Loucy (cell line): ENCODE data around the gene PSMA1.
A peak's percentile ranks its signal among the peaks of the same experiment; 100 is the strongest.

ENCODE experiments used
- H2AFZ ChIP-seq: fragments of 200-600 bp; sonication (generic); 2 replicates; pipeline ENCODE4 v1.6.0; 2016; ENCODE audit warnings: antibody characterized with exemption, mild to moderate bottlenecking, low read length, moderate library complexity
- H3F3A ChIP-seq: fragments of 200-600 bp; 2 replicates; pipeline ENCODE4 v1.6.0; 2016; ENCODE audit warnings: antibody characterized with exemption, low read depth, mild to moderate bottlenecking
- H3K27me3 ChIP-seq: fragments of 200-600 bp; sonication (generic); 2 replicates; pipeline ENCODE4 v1.6.1; 2014; ENCODE audit warnings: low read length, mild to moderate bottlenecking; ENCODE audit not compliant: insufficient read depth, poor library complexity, severe bottlenecking
- H3K36me3 ChIP-seq: fragments of 200-600 bp; sonication (generic); 2 replicates; pipeline ENCODE4 v1.6.1; 2016; ENCODE audit warnings: low read length; ENCODE audit not compliant: insufficient read depth
- H3K4me1 ChIP-seq: fragments of 200-600 bp; sonication (generic); 2 replicates; pipeline ENCODE4 v1.5.1; 2014; ENCODE audit warnings: low read length, mild to moderate bottlenecking; ENCODE audit not compliant: insufficient read depth, poor library complexity, severe bottlenecking
- H3K4me2 ChIP-seq: fragments of 200-600 bp; sonication (generic); 2 replicates; pipeline ENCODE4 v1.6.0; 2014; ENCODE audit warnings: antibody characterized with exemption, low read length, low read depth, mild to moderate bottlenecking; ENCODE audit not compliant: poor library complexity, severe bottlenecking
- H3K4me3 ChIP-seq: fragments of 200-600 bp; sonication (generic); 2 replicates; pipeline ENCODE4 v1.5.1; 2014; ENCODE audit warnings: low read length, mild to moderate bottlenecking, mixed read lengths; ENCODE audit not compliant: poor library complexity, severe bottlenecking
- H3K79me2 ChIP-seq: fragments of 200-600 bp; sonication (generic); 2 replicates; pipeline ENCODE4 v1.6.1; 2014; ENCODE audit warnings: low read length; ENCODE audit not compliant: insufficient read depth
- H3K9ac ChIP-seq: fragments of 200-600 bp; sonication (generic); 2 replicates; pipeline ENCODE4 v1.6.0; 2014; ENCODE audit warnings: mild to moderate bottlenecking, low read depth, low read length, moderate library complexity; ENCODE audit not compliant: poor library complexity, severe bottlenecking
- H3K9me2 ChIP-seq: fragments of 200-600 bp; sonication (generic); replicated peaks from 2 replicates; pipeline ENCODE4 v1.6.1; 2016; ENCODE audit warnings: low read depth, low read length, mixed read lengths
- H3K9me3 ChIP-seq: fragments of 200-600 bp; sonication (generic); 2 replicates; pipeline ENCODE4 v1.6.1; 2014; ENCODE audit warnings: mild to moderate bottlenecking, antibody characterized with exemption, low read length, low read depth; ENCODE audit not compliant: insufficient read depth
- H4K20me1 ChIP-seq: fragments of 200-600 bp; sonication (generic); 2 replicates; pipeline ENCODE4 v1.6.0; 2014; ENCODE audit warnings: antibody characterized with exemption, low read length, mild to moderate bottlenecking; ENCODE audit not compliant: insufficient read depth, poor library complexity, severe bottlenecking
- EZH2phosphoT487 ChIP-seq: fragments of 200-600 bp; IDR thresholded peaks from 2 replicates; pipeline ENCODE4 v1.6.1; 2018; ENCODE audit warnings: antibody characterized with exemption, mild to moderate bottlenecking, moderate library complexity, borderline replicate concordance
- TF ChIP-seq, protein P1 (sequence below): fragments of 200-600 bp; sonication (generic); conservative IDR thresholded peaks from 2 replicates; pipeline ENCODE4 v1.5.1; 2014; ENCODE audit warnings: mild to moderate bottlenecking, antibody characterized with exemption, low read length

PSMA1 gene

DNA sequence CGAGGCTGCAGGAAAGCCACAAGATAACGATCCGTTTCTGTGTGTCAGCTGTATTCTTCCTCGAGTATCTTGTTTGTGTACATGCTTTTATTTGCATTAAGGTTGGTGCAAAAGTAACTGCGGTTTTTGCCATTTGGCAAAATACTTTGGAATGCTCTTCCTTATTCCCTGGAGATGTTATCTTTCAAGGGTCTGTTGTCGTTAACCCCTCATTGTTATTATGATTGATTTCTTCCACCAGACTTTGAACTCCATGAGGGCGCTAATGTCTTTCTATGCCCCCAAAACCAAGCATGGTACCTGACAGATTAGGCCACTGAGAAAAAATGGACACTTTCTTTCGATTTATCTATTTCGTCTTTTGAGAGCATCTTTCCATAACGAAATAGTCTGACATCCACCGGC is 563 bp upstream of the PSMA1 start:
- H2AFZ ChIP-seq, result peak overlapping the region; percentile 79
- H3F3A ChIP-seq, result no peaks in the 10 kb centered on the region
- peaks cover 24% of the 10 kb centered on the region for H3K4me1 ChIP-seq
- peak overlapping the region; percentile 93 for H3K9ac ChIP-seq
- peak overlapping the region; percentile 97 for H3K4me3 ChIP-seq
- H3K9me2 ChIP-seq, result no peaks in the 10 kb centered on the region
- peak overlapping the region; percentile 54 for H3K4me2 ChIP-seq
- peaks cover 14% of the 10 kb centered on the region for H3K36me3 ChIP-seq
- peaks cover 51% of the 10 kb centered on the region for H3K79me2 ChIP-seq
- no peaks in the 10 kb centered on the region for H3K27me3 ChIP-seq
- no peak for TF ChIP-seq EZH2phosphoT487
- TF ChIP-seq, protein P1, sequence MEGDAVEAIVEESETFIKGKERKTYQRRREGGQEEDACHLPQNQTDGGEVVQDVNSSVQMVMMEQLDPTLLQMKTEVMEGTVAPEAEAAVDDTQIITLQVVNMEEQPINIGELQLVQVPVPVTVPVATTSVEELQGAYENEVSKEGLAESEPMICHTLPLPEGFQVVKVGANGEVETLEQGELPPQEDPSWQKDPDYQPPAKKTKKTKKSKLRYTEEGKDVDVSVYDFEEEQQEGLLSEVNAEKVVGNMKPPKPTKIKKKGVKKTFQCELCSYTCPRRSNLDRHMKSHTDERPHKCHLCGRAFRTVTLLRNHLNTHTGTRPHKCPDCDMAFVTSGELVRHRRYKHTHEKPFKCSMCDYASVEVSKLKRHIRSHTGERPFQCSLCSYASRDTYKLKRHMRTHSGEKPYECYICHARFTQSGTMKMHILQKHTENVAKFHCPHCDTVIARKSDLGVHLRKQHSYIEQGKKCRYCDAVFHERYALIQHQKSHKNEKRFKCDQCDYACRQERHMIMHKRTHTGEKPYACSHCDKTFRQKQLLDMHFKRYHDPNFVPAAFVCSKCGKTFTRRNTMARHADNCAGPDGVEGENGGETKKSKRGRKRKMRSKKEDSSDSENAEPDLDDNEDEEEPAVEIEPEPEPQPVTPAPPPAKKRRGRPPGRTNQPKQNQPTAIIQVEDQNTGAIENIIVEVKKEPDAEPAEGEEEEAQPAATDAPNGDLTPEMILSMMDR, result no peak
- H4K20me1 ChIP-seq, result peaks cover 34% of the 10 kb centered on the region
- H3K9me3 ChIP-seq, result no peaks in the 10 kb centered on the region

DNA sequence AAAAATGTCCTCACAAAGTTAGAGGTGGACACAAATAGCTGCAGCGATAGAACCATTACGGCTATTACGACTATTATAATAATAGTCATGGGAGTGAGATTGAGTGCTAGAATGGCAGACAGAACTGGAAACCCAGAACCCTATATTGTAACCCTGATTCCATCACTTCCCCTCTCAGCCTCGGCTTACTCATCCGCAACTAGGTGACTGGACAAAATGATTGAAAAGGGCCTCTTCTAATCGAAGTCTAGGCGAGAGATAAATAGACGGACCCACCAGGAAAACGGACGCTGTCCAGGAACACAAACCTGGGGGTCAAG is 629 bp downstream of the PSMA1 start:
- no peaks in the 10 kb centered on the region for H3F3A ChIP-seq
- H3K27me3 ChIP-seq, result no peaks in the 10 kb centered on the region
- peak overlapping the region; percentile 97 for H3K4me3 ChIP-seq
- no peaks in the 10 kb centered on the region for H3K9me3 ChIP-seq
- H3K4me1 ChIP-seq, result peaks cover 24% of the 10 kb centered on the region
- H4K20me1 ChIP-seq, result peaks cover 34% of the 10 kb centered on the region
- TF ChIP-seq EZH2phosphoT487, result no peak
- TF ChIP-seq, protein P1, result no peak
- peak overlapping the region; percentile 99 for H3K4me2 ChIP-seq
- peak overlapping the region; percentile 93 for H3K9ac ChIP-seq
- peaks cover 58% of the 10 kb centered on the region for H3K79me2 ChIP-seq
- H2AFZ ChIP-seq, result peak overlapping the region; percentile 65
- peaks cover 24% of the 10 kb centered on the region for H3K36me3 ChIP-seq
- H3K9me2 ChIP-seq, result no peaks in the 10 kb centered on the region

DNA sequence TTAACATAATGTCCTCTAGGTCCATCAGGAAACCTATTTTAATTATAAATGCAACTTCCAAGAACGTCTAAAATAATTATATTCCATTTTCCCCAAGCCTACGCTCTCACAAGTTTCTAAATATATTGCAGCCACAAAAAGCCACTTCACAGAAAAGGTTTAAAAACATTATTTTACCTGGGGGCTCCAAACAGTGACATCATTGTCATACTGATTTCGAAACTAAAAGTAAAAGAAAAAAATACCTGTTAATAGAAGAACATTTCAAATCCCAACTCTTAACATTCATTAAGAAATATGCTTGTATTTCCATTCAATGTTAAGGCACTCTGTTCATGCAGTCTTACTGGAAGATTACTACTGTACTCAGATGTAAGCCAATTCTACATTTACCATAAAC is 1.4 kb downstream of the PSMA1 start:
- peak overlapping the region; percentile 97 for H3K4me3 ChIP-seq
- H4K20me1 ChIP-seq, result peaks cover 34% of the 10 kb centered on the region
- peaks cover 61% of the 10 kb centered on the region for H3K79me2 ChIP-seq
- H3K9me2 ChIP-seq, result no peaks in the 10 kb centered on the region
- peaks cover 31% of the 10 kb centered on the region for H3K36me3 ChIP-seq
- H3K9ac ChIP-seq, result peak overlapping the region; percentile 93
- no peaks in the 10 kb centered on the region for H3K9me3 ChIP-seq
- H3K4me1 ChIP-seq, result peaks cover 24% of the 10 kb centered on the region
- H3K27me3 ChIP-seq, result no peaks in the 10 kb centered on the region
- H3K4me2 ChIP-seq, result peak overlapping the region; percentile 99
- no peak for TF ChIP-seq EZH2phosphoT487
- TF ChIP-seq, protein P1, result no peak
- no peaks in the 10 kb centered on the region for H3F3A ChIP-seq
- no peak overlapping the region for H2AFZ ChIP-seq
